HepG2 (cell line): Measurements from ENCODE around the gene SRPRA. TPM values are rescaled to one million over a fixed set of nuclear protein-coding genes. Genes with fewer than 3 reads are reported as not detected.
A peak's percentile ranks its signal among the peaks of the same experiment; 100 is the strongest.

Experiments
- ARNTL ChIP-seq: sonication (generic); formaldehyde crosslinking; IDR thresholded peaks from 2 replicates; pipeline ENCODE4 v1.4.0; 2020; ENCODE audit warnings: mild to moderate bottlenecking, missing genetic modification reagents
- E2F5 ChIP-seq: sonication (generic); formaldehyde crosslinking; conservative IDR thresholded peaks from 2 replicates; pipeline ENCODE4 v1.4.0; 2020; ENCODE audit warnings: missing genetic modification reagents
- HIVEP1 ChIP-seq: sonication (generic); formaldehyde crosslinking; IDR thresholded peaks from 2 replicates; pipeline ENCODE4 v1.4.0; 2020; ENCODE audit warnings: mild to moderate bottlenecking, missing genetic modification reagents
- MATR3 ChIP-seq: sonication (generic); formaldehyde crosslinking; IDR thresholded peaks from 2 replicates; pipeline ENCODE4 v1.4.0; 2020; ENCODE audit warnings: missing genetic modification reagents
- MTF2 ChIP-seq: sonication (generic); formaldehyde crosslinking; IDR thresholded peaks from 2 replicates; pipeline ENCODE4 v1.5.0; 2020; ENCODE audit warnings: missing genetic modification reagents, borderline replicate concordance
- RORA ChIP-seq: sonication (generic); formaldehyde crosslinking; IDR thresholded peaks from 2 replicates; pipeline ENCODE4 v1.5.0; 2020; ENCODE audit warnings: mild to moderate bottlenecking, missing genetic modification reagents, moderate library complexity
- SNRNP70 ChIP-seq: fragments of 200-400 bp; formaldehyde crosslinking; IDR thresholded peaks from 2 replicates; pipeline ENCODE4 v1.6.1; 2017; ENCODE audit warnings: mild to moderate bottlenecking, low read depth, low read length, moderate library complexity
- THAP9 ChIP-seq: sonication (generic); formaldehyde crosslinking; IDR thresholded peaks from 2 replicates; pipeline ENCODE4; 2020; ENCODE audit warnings: missing genetic modification reagents, mild to moderate bottlenecking, borderline replicate concordance
- ZFP91 ChIP-seq: sonication (generic); formaldehyde crosslinking; IDR thresholded peaks from 2 replicates; pipeline ENCODE4 v1.9.0; 2022; ENCODE audit warnings: missing genetic modification reagents, mild to moderate bottlenecking, borderline replicate concordance
- ZNF142 ChIP-seq: sonication (generic); formaldehyde crosslinking; IDR thresholded peaks from 2 replicates; pipeline ENCODE4 v1.4.0; 2020; ENCODE audit warnings: missing genetic modification reagents
- ZNF205 ChIP-seq: IDR thresholded peaks from 2 replicates; pipeline ENCODE4 v1.6.1; 2018; ENCODE audit warnings: missing biosample characterization, missing genetic modification reagents
- ZNF274 ChIP-seq: sonication (generic); formaldehyde crosslinking; IDR thresholded peaks from 2 replicates; pipeline ENCODE4 v1.5.1; 2020; ENCODE audit warnings: mild to moderate bottlenecking, missing genetic modification reagents
- ZNF788 ChIP-seq: sonication (generic); formaldehyde crosslinking; IDR thresholded peaks from 2 replicates; pipeline ENCODE4 v1.5.0; 2020; ENCODE audit warnings: mild to moderate bottlenecking, missing genetic modification reagents, borderline replicate concordance
- ZNF841 ChIP-seq: sonication (generic); formaldehyde crosslinking; IDR thresholded peaks from 2 replicates; pipeline ENCODE4 v1.8.1; 2023; ENCODE audit warnings: missing genetic modification reagents, borderline replicate concordance
- ZSCAN21 ChIP-seq: sonication (generic); formaldehyde crosslinking; IDR thresholded peaks from 2 replicates; pipeline ENCODE4 v1.8.0; 2022; ENCODE audit warnings: mild to moderate bottlenecking, missing genetic modification reagents, moderate library complexity, borderline replicate concordance
- polyA plus RNA-seq, 8 experiments: library from polyadenylated mRNA; depleted of rRNA in 3 of 8; stranded (reverse) in 7 of 8; unstranded in 1 of 8; fragments of >200 nt; fragmentation: Illumina TruSeq in 4 of 8; extraction: Trizol in 4 of 8; gene quantifications; 2 replicates each; pipeline versions ENCODE4 v1.2.1 to v1.2.3, GENCODE V29; 2011 to 2016; ENCODE audit warnings: low read depth in 4 of 8, missing spikeins in 1 of 8, mixed read lengths in 1 of 8; ENCODE audit not compliant: insufficient read depth in 1 of 8
- total RNA-seq, 5 experiments: library from RNA; depleted of rRNA; stranded (reverse); fragments of >200 nt; fragmentation: Illumina TruSeq; extraction: Trizol; gene quantifications; 2 replicates each; pipeline ENCODE4 v1.2.3, GENCODE V29; 2016; ENCODE audit warnings: low read depth in 1 of 5

SRPRA gene
- total and polyA plus RNA-seq, 2 of the 13 experiments (the other 11 are each of a cell fraction or from before 2014, with no cell fraction given), result 27.7 to 64.6 TPM

- peak; percentile 85; the same call in 1 of the 2 replicates for TF ChIP-seq THAP9
- no peak; the same call in 1 of the 2 replicates for TF ChIP-seq MTF2
- TF ChIP-seq ZNF142, result peak; percentile 88; the same call in 1 of the 2 replicates
- peak; percentile 89 for TF ChIP-seq ZNF788 (CRISPR knock-in tag)
- TF ChIP-seq MATR3 (CRISPR knock-in tag), result no peak
- peak; percentile 60; the same call in 1 of the 2 replicates for TF ChIP-seq ARNTL
- peak; percentile 89 for TF ChIP-seq HIVEP1 (CRISPR knock-in tag)
- peak; percentile 74; the same call in 1 of the 2 replicates for TF ChIP-seq ZNF841 (CRISPR knock-in tag)
- TF ChIP-seq ZSCAN21 (CRISPR knock-in tag), result peak; percentile 93
- peak; percentile 90 for TF ChIP-seq ZFP91
- peak; percentile 92 for TF ChIP-seq E2F5 (CRISPR knock-in tag)
- peak; percentile 91 for TF ChIP-seq ZNF205 (CRISPR knock-in tag)
- TF ChIP-seq SNRNP70, result no peak
- TF ChIP-seq ZNF274 (CRISPR knock-in tag), result peak; percentile 98
- no peak for TF ChIP-seq RORA (CRISPR knock-in tag)
Measured at GRCh38 chr11:126303623-126304456, 35.1 kb upstream of the SRPRA start, which contains the start of gene DCPS (continued).
